ENCODE data around the gene MFRP.

MFRP gene

DNA sequence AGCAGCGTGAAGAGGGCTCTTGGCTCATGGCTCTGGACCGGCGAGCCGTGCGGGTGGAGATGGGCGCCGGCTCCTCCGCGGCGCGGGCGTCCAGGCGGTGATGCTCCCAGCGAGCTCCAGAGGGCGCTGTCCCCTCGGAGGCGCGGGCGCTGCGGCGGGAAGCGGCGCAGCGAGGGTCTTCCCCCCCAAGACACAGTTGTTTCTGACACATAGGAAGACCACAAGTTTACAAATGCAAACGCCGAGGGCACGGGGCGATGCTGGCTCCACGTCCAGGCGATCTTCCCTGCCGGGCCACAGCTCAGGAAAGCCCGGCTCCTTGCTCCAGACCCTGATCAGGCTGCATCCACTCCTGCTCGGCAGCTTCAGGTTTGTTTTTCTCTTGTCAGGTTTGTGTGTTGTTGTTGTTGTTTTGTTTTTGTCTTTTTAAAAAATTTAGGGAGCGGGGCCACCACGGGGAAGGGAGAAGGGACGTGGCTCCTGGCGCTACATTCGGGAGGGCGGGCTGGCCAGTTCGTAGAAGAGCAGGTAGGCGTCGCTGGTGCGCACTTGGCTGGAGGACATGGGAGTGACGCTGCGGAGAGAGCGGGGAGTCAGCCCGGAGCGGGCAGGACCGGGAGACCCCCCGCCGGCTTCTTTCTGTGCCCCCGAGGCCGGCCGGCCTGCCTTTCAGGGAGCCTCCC, 10.0 kb upstream of the MFRP start:
- DNase-seq: peak; percentile 92

DNA sequence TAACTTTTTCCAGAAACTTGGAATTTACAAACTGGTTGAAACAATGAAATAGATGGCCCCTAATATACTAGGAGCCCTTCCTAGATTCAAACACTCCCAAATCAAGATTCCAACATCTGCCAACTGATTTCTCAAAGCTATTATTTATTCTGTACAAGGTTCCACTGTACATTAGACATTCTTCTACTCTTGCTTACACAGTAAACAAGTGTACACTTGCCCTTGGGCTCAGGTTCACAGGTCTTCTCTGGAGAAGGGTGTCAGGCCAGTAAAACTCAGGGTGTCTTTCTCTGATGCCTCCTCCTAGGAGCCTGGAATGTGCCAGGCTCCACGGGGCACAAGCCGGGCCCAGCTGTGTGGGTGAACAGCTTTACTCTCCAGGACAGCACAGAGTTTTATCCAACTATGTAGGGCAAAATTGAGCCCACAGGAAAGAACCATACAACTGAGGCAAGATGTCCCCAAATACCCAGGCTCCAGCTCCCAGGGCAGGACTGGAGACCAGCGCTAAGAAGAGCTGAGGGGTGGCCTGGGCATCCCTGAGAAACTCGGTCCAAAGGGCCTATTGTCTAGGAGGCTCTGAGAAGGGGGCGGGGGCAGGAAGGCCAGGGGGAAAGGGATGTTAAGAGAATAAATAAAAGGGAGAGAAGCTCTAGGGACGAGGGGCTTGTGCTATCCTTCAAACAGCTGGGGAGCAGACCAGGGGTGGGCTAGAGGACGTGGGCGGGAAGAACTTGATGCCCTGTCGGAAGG, 8.8 kb upstream of the MFRP start:
- no peak for DNase-seq

DNA sequence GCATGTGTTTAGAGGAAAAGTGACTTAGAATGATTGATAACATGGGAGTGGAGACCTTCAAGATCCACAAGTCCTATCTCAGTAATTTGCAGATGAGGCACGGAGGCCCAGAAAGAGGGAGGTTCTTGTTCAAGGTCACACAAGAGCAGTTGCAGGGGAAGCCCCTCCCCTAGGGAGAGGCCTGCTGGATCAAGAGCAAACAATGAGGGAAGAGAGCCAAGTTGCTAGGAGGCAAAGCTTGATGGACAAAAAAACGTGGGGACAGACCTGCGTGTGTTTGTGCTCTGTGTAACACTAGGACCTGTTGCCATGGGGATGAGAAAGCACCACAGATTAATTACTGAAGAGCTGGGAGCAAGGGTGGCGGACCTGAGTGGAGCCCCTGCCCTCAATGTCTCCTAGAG, 6.4 kb upstream of the MFRP start:
- peak; percentile 50 for DNase-seq

DNA sequence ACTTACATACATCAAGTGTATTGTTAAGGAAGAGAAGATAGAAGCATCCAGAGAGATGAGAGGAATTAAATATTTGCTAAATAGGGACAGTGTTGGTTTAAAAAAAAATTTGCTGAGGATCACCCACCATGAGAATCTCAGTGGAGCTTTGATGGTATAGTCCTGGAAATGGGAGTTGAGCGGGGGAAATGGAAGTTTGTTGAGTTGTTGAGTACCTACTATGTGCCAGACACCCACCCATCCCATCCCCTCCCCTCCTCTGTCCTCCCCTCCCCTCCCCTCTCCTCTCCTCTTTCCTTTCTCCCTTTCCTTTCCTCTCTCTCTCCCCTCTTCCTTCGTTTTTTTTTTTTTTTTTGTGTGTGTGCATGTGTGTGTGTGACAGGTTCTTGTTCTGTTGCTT, 4.7 kb upstream of the MFRP start:
- no peak for DNase-seq

- DNase-seq: no peak
Measured at GRCh38 chr11:119350302-119350701, 3.8 kb upstream of the MFRP start.

DNA sequence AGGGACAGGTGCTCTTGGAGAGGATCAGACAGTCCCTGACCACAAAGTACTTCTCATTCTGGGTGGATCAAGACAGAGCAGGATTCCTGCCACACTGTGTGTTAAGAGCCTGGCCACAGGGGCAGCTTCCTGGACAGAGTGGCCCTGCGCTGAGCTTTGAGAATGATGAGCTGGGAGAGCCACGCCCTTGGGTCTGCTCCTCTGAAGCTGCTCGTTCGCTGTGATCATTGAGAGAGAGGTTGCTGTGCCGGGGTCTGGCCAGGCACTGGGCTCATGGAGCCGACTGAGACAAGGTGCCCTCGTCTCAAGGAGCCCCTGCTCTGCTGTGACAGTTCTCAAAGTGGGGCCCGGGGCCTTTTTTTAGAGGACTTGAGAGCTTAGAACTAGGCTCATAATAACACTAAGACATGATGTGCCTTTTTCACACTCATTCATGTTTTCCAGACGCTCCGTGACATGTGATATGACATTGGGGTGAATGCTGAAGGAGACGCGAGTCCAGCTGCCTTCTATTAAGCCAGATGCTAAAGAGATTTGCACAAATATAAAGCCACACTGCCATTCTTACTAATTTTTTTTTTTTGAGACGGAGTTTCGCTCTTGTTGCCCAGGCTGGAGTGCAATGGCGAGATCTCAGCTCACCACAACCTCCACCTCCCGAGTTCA, 1.6 kb upstream of the MFRP start:
- peak; percentile 45 for DNase-seq

GRCh38 chr11:119347242-119347641, 737 bp upstream of the MFRP start:
- DNase-seq: no peak

- no peak for DNase-seq
Measured at GRCh38 chr11:119345685-119346084, 820 bp downstream of the MFRP start.

DNA sequence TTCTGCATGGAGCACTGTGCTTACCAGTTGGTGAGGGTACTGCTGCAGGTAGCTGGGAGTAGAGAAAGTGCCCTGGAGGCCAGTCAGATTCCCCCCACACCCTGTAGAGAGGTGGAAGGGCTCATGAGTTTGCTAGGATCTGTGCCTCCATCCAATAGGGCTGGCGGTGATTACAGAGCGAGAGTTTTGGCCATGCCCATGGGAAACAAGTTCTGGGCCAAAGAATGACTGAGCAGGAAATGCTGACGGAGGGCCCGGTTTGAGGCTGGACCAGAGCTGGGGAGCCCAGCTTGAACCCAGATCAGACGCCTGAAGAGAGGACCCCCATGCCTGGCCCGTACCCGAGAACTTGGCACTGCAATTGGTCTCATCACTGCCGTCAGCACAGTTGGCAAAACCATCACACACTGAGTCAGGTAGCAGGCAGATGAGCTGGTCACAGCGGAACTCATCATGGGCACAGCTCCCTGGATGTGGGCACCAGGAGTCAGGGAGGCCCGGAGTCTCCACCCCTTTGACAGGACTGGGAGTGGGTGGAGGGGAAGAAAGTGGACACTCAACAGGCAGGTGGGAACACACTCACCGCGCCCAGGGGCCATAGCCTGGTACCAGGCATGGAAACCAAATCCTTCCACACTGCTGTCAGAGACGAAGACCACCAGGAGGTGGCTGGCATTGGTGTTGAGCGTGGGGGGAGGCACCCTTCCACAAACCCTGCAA, 2.1 kb downstream of the MFRP start:
- no peak for DNase-seq

- no peak for DNase-seq
Measured at GRCh38 chr11:119343726-119344125, 2.8 kb downstream of the MFRP start.

GRCh38 chr11:119342362-119343130, 4.0 kb downstream of the MFRP start:
- DNase-seq: no peak

DNA sequence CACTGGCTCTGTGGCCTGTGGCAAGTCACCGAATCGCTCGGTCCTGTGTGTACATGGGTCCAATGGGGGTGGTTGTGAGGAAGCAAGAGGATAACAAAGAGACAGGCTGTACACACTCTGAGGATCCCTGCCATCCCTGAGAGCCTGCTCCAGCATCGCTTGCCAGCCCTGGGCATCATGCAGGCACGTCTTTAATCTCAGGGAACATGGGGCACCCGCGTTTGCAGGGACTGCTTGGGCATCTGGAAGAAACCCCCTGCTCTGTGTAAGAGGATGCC, 4.5 kb downstream of the MFRP start:
- no peak for DNase-seq

DNA sequence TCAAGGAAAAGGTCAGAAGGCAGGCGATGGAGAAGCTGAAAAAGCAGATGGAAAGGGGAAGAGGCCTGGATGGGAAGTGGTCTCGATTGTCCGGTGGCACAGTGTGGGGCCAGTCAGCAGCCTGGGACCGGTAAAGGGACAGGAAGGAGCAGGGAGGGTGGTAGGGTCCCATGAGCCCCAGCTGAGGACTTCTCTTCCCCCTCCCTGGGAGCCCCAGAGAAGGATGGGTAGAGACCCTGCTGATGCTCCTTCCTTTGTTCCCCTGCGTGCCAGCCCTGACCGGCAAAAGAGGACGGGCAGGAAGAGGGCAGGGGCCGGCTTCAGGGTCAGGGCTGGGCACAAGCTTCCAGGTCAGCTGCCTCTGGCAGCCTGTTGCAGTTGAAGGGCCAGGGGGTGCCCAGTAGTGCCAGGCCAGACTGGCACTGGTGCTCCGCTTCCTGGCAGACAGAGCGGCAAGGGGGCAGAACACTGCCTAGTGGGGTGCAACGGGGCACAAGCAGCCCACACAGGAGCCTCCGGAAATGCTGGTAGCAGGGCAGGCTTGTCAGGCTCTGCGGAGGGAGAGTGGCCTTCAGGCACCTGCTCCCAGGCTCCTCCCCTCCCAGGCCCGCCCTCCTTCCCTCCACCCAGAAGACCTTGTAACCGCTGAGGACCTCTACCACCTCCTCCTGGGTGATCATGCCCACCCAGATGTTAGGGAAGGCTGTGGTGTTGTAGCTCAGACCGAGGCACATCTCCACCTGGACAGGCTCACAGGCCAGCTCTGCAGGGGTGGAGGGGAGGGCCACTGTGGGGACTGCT, 5.1 kb downstream of the MFRP start:
- no peak for DNase-seq

DNA sequence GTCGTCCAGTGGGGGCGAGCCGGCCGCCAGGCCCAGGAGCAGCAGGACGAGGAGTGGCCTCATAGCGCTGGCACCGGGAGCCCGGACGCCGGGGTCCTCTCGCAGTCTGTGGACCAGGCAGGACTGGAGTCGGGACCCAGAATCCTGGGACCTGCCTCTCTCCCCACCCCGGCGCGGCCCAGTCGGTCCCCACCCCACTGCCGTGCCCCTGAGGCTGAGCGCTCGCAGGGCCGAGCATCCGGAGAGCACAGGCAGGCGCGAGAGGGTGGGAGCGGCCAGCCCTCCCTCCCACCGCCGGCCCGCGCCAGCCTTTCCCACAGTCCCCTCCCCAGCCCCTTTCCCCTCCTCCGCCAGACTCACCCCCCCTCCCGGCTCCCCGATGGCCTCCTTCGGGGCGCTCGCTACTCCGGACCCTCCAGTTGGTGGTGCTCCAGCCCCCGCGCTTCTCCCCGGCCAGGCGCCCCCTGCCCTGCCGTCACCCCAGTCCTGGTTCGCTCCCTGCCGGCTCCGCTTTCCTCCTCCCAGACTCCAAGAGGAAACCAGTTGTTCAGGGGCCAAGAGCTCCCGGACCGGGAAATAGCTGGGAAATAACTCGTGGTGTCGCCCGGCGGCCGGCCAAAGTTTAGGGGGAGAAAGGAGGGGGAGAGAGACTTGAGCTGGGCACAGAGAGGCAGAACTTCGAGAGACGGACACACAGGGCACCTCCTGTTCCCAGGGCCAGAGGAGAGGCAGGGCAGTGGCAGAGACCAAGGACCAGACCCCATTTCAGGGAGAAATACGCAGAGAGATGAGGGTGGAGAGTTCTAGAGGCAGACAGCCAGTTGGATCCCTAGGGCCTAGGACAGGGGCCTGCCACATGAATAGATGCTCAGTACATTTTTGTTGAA, 5.9 kb downstream of the MFRP start, which contains the start of gene C1QTNF5:
TSS of gene C1QTNF5 (minus strand) at position 549 of the 887 bp plus-strand sequence. CDS start at position 63, 486 bp downstream.
- DNase-seq: peak; percentile 94

- DNase-seq: peak; percentile 87
Measured at GRCh38 chr11:119339589-119340334, 6.7 kb downstream of the MFRP start.

DNA sequence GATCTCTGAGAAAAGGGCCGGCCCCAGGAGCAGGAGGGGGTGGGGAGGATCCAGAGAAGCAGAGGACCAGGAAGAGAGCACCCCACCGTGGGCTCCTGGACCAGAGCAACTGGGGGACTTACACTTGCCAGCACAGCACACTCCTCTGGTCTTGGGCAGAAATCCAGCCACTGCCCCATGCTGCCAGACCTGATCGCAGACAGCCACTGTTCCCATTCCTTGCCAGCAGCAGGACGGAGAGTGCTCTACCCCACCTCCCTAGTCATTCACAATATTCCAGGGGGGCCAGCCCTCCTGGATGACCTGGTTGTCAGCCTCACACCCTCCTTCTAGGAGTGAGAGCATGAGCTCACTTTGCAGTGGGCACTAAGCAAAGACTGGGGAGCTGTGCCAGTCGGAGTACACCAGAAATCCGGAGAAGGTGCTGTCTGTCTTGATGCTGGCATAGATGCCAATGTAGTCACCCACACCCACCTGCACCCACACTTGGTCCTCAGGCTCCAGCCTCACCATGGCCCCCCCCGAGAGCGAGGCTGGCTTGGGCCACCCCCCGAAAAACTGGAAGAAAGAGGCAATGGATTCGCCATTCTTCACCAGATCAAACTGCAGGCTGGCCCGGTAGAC, 7.4 kb downstream of the MFRP start:
- DNase-seq: no peak

GRCh38 chr11:119338318-119338890, 8.1 kb downstream of the MFRP start:
- peak; percentile 86 for DNase-seq

DNA sequence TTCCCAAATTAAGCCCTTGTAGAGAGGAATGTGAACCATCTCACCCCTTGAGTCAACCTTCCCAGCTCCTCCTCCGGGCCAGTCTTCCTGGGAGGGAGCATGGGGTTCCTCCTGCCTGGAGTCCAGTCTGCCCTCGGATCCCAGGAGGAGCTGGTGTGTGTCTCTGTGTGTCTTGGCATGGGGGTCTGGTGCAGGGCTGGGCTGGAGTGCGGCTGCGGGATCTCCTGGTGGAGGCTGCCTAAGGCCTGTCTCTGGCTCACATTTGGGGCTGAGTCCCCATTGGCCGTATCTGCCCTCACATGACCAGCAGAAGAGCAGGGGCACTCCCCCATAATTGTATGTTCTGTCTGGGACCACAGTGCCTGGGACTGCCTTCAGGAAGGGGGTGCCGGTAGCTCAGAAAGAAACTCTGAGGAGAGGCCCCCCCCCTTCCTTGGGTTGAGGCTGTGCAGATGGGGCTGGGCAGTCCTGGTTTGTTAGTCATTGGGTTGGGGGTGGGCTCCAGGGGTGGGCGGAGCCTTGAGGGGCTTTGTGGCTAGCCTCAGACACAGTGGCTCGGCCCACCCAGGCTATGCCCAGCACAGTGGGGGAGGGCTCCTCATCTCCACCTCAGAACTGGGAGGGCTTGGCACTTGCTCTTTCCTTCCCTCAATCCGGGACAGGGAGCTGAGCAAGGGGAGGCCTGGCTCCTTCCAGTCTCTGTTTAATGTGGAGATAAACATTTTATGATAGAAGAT, 8.8 kb downstream of the MFRP start:
- DNase-seq: peak; percentile 70
